DND-41 (cell line): ENCODE measurements around the gene ADAMTSL5.

Experiments
- ATAC-seq: fragments of 200-7000 bp; cut with Tn5 transposase; 3 replicates; pipeline ENCODE4 v1.9.1; 2021; ENCODE audit warnings: low read depth; ENCODE audit not compliant: insufficient read depth
- DNase-seq: peaks from one replicate; pipeline ENCODE4 v3.0.0-alpha.2; 2020
- H2AFZ ChIP-seq: 2 replicates; pipeline ENCODE4 v1.6.0; 2012; ENCODE audit warnings: low read depth, low read length
- H3K27ac ChIP-seq: 2 replicates; pipeline ENCODE4 v1.5.1; 2012; ENCODE audit warnings: low read length, inconsistent platforms
- H3K27me3 ChIP-seq: fragments of 200-600 bp; sonication (generic); 2 replicates; pipeline ENCODE4 v1.6.0; 2012; ENCODE audit warnings: low read length, mild to moderate bottlenecking, inconsistent platforms; ENCODE audit not compliant: insufficient read depth, poor library complexity
- H3K36me3 ChIP-seq: 2 replicates; pipeline ENCODE4 v1.5.1; 2012; ENCODE audit warnings: low read length, inconsistent platforms; ENCODE audit not compliant: insufficient read depth
- H3K4me1 ChIP-seq: 2 replicates; pipeline ENCODE4 v1.5.1; 2012; ENCODE audit warnings: mild to moderate bottlenecking, low read length; ENCODE audit not compliant: insufficient read depth
- H3K4me2 ChIP-seq: 2 replicates; pipeline ENCODE4 v1.6.0; 2012; ENCODE audit warnings: mild to moderate bottlenecking, moderate library complexity, low read length, inconsistent platforms; ENCODE audit not compliant: insufficient read depth
- H3K4me3 ChIP-seq, 2 experiments: fragments of 200-600 bp in 1 of 2; shearing (Covaris generic) in 1 of 2; 2 replicates each; pipeline ENCODE4 v1.5.1; 2012 to 2016; ENCODE audit warnings: inconsistent platforms in 2 of 2, low read length in 2 of 2, mild to moderate bottlenecking in 2 of 2, low read depth in 1 of 2, moderate library complexity in 1 of 2
- H3K79me2 ChIP-seq: 2 replicates; pipeline ENCODE4 v1.6.0; 2012; ENCODE audit warnings: low read length, inconsistent platforms; ENCODE audit not compliant: insufficient read depth
- H3K9ac ChIP-seq: 2 replicates; pipeline ENCODE4 v1.6.0; 2012; ENCODE audit warnings: low read depth, mild to moderate bottlenecking, inconsistent platforms, low read length, moderate library complexity
- H3K9me3 ChIP-seq: 2 replicates; pipeline ENCODE4 v1.5.1; 2012; ENCODE audit warnings: low read length, moderate library complexity, mild to moderate bottlenecking, inconsistent platforms; ENCODE audit not compliant: insufficient read depth, severe bottlenecking
- H4K20me1 ChIP-seq: 2 replicates; pipeline ENCODE4 v1.6.0; 2012; ENCODE audit warnings: low read length; ENCODE audit not compliant: insufficient read depth
- CTCF ChIP-seq: IDR thresholded peaks from 2 replicates; pipeline ENCODE4 v1.5.1; 2012; ENCODE audit warnings: borderline replicate concordance, low read length, moderate library complexity, mild to moderate bottlenecking; ENCODE audit not compliant: poor library complexity, severe bottlenecking; ENCODE audit errors: extremely low read depth
- EZH2 ChIP-seq: IDR thresholded peaks from 3 replicates; pipeline ENCODE4 v1.6.1; 2012; ENCODE audit warnings: borderline replicate concordance, low read depth, mild to moderate bottlenecking, moderate library complexity, low read length, inconsistent platforms; ENCODE audit not compliant: severe bottlenecking

ADAMTSL5 gene

GRCh38 chr19:1524972-1525325, 12.1 kb upstream of the ADAMTSL5 start:
- no peaks in the 10 kb centered on the region for H4K20me1 ChIP-seq
- no peak for ATAC-seq
- no peak overlapping the region for H3K27ac ChIP-seq
- no peaks in the 10 kb centered on the region for H3K27me3 ChIP-seq
- no peak overlapping the region for H3K9ac ChIP-seq
- TF ChIP-seq CTCF (no peak), EZH2 (no peak)
- DNase-seq: no peak
- no peaks in the 10 kb centered on the region for H3K9me3 ChIP-seq
- no peak overlapping the region for H3K4me2 ChIP-seq
- no peaks in the 10 kb centered on the region for H3K36me3 ChIP-seq
- H2AFZ ChIP-seq: no peak overlapping the region
- H3K4me3 ChIP-seq: no peak overlapping the region
- no peaks in the 10 kb centered on the region for H3K4me1 ChIP-seq
- H3K79me2 ChIP-seq: no peaks in the 10 kb centered on the region

DNA sequence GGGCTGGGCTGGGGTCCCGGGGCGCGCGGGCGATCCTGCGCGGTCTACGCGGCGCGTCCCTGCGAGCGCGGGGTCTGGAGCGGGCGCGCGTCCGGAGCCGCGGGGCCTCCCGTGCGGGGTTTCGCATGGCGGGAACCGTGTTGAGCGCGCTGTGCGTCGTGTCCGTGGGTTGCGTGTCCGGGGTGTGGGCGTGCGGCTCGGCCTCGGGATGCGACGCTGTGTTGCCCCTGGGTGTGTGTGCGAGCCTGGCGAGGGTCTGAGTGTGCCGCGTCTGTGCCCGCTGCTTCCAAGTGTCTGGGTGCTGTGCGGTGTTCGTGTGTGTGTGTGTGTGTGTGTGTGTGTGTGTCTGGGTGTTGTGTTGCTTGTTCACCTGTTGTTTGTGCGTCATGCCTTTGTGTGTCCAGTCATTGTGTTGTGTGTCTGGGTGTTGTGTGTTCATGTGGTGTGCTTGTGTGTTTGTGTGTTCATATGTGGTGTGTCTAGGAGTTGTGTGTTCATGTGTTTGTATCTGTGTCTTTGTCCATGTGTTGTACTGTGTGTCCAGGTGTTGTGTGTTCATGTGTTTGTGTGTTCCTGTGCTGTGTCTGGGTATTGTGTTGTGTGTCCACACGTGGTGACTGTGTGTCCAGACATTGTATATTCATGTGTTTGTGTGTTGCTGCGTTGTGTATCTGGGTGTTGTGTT, 11.6 kb upstream of the ADAMTSL5 start:
- Histone ChIP-seq H3K79me2 (no peaks in the 10 kb centered on the region), H3K36me3 (no peaks in the 10 kb centered on the region), H3K27me3 (no peaks in the 10 kb centered on the region), H3K27ac (no peak overlapping the region), H4K20me1 (no peaks in the 10 kb centered on the region), H3K4me1 (no peaks in the 10 kb centered on the region), H3K4me3 (no peak overlapping the region), H3K9me3 (no peaks in the 10 kb centered on the region), H3K4me2 (no peak overlapping the region), H2AFZ (no peak overlapping the region), H3K9ac (no peak overlapping the region)
- no peak for ATAC-seq
- DNase-seq: no peak
- TF ChIP-seq CTCF (no peak), EZH2 (no peak)

DNA sequence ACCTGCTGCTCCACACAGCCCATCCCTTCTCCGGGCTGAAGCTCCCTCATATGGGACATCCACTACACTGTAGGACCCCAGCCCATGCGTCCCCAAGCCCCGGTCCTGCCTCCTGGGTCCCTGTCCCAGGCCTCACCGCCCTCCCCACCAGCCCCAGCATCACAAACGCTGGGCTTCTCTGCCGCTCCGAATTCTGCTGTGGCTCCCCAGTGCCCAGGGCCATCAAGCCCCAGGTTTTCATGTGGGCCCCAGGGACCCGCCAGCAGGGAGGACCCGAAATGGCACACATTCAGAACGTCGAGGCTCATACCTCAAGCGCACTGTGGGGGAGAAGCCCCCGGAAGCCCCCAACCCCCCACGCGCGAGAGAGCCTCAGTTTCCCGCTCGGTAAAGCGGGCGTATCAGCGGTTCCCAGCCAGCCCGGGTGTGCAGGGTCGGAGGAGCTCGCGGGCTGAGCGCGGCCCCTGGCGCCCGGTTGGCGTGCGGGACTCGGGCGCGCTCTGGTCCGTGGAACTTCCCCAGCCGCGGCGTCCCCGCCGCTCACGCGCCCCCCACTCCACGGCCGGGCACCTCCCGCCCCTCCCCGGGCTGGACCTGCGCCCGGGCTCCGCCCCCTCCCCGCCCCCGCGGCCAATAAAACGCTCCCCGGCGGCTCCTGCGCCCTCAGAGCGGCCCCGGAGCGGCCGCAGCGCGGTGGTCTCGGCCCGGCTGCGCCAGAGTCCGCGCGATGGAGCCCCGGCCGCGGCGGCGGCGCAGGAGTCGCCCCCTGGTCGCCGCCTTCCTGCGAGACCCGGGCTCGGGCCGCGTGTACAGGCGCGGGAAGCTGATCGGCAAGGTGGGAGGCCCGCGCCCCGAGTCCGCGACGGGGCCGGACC, 10.8 kb upstream of the ADAMTSL5 start, which contains the start of gene PLK5:
Gene PLK5, plus strand, starts transcription at position 666 of the 875 bp plus-strand sequence. CDS start 2,920 bp downstream, outside the sequence.
- Histone ChIP-seq H3K4me1 (no peaks in the 10 kb centered on the region), H3K79me2 (no peaks in the 10 kb centered on the region), H3K9ac (no peak within 1 kb of the TSS), H3K27ac (no peak within 1 kb of the TSS), H3K36me3 (no peaks in the 10 kb centered on the region), H4K20me1 (no peaks in the 10 kb centered on the region), H2AFZ (no peak within 1 kb of the TSS), H3K27me3 (no peaks in the 10 kb centered on the region), H3K9me3 (no peaks in the 10 kb centered on the region), H3K4me2 (no peak within 1 kb of the TSS), H3K4me3 (no peak within 1 kb of the TSS)
- no peak for DNase-seq
- TF ChIP-seq EZH2 (no peak), CTCF (no peak)
- no peak for ATAC-seq
